NB4 (cell line): Measurements from ENCODE around the gene LIPG.

ENCODE experiments used
- DNase-seq: peaks from one replicate; pipeline ENCODE4 v3.0.0; 2010; ENCODE audit warnings: low read depth
- H3K4me3 ChIP-seq: one replicate; pipeline ENCODE4 v1.5.1; 2011; ENCODE audit warnings: mild to moderate bottlenecking, low read depth, low read length, moderate library complexity
- MYC ChIP-seq: IDR thresholded peaks from 2 replicates; pipeline ENCODE4 v1.6.1; 2011; ENCODE audit warnings: low read depth, low read length
- POLR2A ChIP-seq: IDR thresholded peaks from 2 replicates; pipeline ENCODE4 v1.6.1; 2011; ENCODE audit warnings: mild to moderate bottlenecking; ENCODE audit not compliant: insufficient read length; ENCODE audit errors: extremely low read depth
- TF ChIP-seq, protein P1 (sequence below): IDR thresholded peaks from one replicate; pipeline ENCODE4 v1.5.1; 2012; ENCODE audit warnings: low read depth, low read length
- TF ChIP-seq, protein P2 (sequence below): IDR thresholded peaks from 2 replicates; pipeline ENCODE4 v1.6.1; 2011; ENCODE audit warnings: low read depth, low read length

The LIPG gene

DNA sequence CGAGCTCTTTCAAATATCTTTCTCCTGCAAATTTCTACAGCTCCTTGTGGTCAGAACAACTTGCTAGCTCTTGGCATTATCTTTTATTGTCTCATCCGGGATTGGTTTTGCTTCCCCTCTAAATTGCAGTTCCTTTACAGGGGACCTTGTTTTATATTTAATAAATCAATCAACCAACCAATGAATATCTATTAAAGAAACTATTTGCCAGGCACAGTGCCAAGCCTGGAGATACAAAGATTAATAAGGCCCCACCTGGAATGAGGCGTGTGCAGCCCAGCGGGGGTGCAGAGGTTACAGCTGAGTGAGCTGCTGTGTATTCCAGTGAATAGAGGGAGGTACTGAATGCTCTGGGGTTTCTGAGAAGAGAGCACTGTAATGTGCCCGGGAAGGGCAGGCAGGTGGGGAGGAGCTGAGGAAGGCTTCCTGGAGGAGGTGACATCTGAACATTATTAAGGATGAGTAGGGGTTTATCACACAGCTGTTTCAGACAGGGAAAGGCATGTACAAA, 51.8 kb downstream of the LIPG start:
- no peak overlapping the region for H3K4me3 ChIP-seq
- TF ChIP-seq, protein P1, sequence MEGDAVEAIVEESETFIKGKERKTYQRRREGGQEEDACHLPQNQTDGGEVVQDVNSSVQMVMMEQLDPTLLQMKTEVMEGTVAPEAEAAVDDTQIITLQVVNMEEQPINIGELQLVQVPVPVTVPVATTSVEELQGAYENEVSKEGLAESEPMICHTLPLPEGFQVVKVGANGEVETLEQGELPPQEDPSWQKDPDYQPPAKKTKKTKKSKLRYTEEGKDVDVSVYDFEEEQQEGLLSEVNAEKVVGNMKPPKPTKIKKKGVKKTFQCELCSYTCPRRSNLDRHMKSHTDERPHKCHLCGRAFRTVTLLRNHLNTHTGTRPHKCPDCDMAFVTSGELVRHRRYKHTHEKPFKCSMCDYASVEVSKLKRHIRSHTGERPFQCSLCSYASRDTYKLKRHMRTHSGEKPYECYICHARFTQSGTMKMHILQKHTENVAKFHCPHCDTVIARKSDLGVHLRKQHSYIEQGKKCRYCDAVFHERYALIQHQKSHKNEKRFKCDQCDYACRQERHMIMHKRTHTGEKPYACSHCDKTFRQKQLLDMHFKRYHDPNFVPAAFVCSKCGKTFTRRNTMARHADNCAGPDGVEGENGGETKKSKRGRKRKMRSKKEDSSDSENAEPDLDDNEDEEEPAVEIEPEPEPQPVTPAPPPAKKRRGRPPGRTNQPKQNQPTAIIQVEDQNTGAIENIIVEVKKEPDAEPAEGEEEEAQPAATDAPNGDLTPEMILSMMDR: no peak
- TF ChIP-seq, protein P2, sequence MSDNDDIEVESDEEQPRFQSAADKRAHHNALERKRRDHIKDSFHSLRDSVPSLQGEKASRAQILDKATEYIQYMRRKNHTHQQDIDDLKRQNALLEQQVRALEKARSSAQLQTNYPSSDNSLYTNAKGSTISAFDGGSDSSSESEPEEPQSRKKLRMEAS: no peak
- TF ChIP-seq MYC (no peak), POLR2A (no peak)
- DNase-seq: no peak

DNA sequence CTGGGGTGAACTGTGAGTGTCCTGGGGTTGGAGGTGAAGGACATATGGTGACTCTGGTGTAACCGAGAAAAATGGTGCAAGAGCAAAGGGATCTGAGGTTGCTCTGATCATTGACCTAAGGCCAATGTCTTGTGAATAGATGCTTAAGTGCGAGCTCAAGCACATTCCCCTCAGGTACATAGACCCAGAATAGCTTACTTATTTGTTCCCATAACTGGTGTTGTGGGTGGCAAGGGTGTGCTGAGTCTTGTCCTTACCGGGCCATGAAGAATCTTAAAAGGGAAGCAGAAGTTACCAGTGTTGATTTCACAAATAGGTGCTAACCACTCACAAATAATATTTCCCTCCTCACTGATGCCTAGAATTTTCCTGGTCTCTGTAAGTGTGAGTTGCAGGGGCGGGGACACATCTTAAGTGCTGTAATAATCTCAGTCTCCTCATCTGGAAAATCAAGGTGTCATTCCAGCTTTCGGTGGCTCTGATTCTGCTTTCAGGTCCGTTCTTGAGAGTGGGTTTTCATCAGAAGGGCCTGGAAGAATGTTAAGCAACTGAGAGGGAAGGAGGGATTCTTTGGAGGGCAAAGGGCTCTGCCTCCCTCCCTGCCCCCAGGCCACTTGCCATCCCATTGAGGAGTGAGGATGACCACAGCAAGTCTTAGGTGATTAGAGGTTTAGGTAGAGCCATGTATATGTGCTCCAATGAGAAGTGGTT, 54.9 kb downstream of the LIPG start:
- TF ChIP-seq, protein P2: no peak
- TF ChIP-seq MYC: no peak
- TF ChIP-seq, protein P1: no peak
- no peak for TF ChIP-seq POLR2A
- H3K4me3 ChIP-seq: no peak overlapping the region
- DNase-seq: no peak

DNA sequence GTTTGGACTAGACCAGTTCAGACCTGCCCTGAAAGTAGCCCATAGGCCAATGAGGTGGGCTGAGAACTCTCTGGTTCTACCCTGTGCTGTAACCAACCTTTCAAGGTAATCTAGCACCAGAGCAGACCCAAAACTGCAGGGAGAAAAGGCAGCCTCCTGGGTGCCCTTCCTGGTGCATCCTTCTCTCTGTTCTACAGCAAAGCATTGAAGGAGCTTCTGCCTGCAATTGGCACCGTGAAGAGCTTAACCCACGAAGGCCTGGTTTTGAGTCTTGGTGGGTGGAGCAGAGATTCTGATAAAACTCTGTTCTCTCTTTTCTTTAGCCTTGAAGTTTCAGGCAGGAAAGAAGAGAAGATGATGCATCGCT, 55.5 kb downstream of the LIPG start:
- no peak for DNase-seq
- TF ChIP-seq, protein P2: no peak
- TF ChIP-seq POLR2A (no peak), MYC (no peak)
- TF ChIP-seq, protein P1: no peak
- no peak overlapping the region for H3K4me3 ChIP-seq

DNA sequence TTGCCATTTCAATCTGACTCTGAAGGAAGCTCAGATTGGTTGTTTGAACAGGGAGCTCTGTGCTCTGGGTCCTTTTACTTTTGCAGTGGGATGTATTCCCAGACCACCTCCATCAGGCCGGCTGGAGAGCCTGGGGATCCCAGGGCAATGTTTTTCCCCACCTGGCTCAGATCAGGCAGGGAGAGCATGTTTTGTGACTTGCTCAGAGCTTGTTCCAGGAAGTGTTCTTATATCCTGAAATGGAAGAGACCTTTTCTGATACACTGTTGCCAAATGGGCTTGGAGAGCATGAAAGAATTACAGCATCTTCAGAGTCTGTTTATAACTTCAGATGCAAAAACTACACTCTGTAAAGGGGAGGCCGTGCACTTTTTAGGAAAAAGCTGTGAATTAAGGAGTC, 56.0 kb downstream of the LIPG start:
- no peak overlapping the region for H3K4me3 ChIP-seq
- TF ChIP-seq MYC: no peak
- TF ChIP-seq, protein P2: no peak
- TF ChIP-seq, protein P1: no peak
- TF ChIP-seq POLR2A: no peak
- DNase-seq: no peak

DNA sequence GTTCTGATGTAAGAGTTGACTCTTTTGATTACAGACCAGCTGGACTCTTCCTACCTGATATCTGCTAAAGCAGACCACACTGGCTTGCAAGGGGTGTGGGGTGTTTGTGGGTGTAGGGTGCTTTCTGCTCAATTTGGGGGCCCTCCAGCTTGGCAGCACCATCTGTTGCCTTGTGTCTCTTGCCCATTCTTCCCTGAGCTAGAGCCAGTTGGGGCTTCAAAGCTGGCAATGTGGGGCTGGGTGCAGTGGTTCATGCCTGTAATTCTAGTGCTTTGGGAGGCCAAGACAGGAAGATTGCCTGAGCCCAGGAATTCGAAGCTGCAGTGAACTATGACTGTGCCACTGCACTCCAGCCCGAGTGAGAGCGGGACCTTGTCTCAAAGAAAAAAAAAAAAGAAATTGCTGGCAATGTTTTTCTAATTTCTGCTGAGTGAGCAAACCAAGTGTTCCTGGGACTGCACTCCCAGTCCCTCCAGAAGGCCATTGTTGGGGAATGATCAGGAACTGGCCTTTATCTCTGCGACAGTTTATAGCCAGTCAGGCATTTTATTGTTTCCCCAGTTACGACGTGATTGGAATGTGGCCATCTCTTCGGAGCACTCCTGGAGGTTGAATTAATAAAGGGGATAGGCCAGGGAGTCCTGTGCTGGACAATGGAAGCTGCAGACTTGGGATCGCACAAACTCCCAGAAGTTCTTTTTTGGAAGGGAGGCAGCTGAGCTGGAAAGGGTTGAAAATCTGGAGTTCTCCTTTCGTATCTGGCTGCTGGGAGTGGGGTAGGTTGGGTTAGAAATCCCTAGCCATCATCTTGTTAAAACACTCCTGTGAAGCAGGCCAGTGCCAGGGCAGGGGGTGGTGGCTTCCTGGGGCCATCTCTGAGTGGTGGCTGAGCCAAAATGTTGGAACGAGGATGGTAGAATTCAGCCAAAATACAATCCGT, 57.2 kb downstream of the LIPG start:
- no peak for DNase-seq
- H3K4me3 ChIP-seq: no peak overlapping the region
- TF ChIP-seq, protein P1: no peak
- TF ChIP-seq, protein P2: no peak
- TF ChIP-seq POLR2A: no peak
- no peak for TF ChIP-seq MYC
